ENCODE measurements around the gene BCAN.

Gene BCAN

DNA sequence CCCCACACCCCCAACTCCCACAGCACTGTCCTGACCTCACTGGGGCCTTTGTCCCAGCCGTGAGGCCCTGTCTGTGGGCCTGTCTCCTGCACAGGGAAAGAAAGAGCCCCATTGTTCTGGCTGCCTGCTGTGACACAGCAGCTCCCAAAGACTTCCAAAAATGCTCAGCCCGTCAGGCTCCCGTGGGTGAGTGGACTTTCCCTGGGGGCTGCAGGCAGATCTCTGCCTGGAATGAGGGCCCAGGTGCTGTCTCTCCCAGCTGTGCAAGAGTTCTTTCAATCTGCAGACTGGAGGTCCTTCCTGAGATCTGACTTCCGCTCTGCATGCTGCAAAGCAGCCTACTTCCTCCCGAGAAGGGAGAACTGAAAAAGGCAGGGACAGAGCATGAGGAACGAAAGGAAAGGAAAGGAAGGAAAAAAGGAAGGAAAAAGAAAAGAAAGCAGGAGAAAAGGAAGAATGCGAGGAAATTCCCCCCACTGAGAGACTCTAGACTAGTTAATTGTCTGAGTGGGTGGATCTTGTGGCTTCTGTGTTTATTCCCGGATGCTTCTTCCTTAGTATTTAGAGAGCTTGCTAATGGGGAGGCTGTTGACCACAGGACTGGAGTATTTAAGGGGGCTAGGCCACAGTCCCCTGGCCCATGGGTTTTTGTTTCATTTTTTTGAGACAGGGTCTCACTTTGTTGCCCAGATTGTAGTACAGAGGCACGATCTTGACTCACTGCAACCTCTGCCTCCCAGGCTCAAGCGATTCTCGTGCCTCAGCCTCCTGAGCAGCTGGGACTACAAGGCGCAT is 20.3 kb downstream of the BCAN start:
- no peak for DNase-seq (ENCODE audit: low read depth)

DNA sequence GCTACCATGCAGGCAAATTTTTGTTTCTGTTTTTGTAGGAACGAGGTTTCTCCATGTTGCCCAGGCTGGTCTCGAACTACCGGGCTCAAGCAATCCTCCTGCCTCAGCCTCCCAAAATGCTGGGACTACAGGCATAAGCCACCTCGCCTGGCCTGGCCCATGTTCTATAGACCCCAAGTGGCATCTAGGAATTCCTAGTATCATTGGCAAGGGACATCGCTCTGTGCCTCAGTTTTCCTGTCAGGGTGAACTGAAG is 20.8 kb downstream of the BCAN start:
- DNase-seq (ENCODE audit: low read depth), result no peak

DNA sequence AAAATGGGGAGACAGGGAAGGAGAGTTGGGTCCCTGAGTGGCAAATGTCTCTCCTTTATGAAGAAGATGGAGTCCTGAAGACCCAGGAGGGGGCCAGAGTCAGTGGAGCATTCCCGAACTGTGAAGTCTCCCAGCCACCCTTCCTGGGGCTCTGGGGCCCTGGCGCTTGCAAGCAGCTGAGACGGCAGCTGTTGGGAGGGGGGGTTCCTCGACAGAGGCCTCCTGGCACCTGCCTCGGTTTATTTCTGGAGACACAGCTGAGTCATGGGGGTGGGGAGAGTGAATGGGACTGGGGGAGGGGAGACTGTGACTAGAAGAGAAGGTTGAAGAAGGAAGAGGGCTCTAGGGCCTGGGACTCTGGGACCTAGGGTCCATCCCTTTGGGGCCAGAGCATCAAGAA is 21.3 kb downstream of the BCAN start:
- no peak for DNase-seq (ENCODE audit: low read depth)

DNA sequence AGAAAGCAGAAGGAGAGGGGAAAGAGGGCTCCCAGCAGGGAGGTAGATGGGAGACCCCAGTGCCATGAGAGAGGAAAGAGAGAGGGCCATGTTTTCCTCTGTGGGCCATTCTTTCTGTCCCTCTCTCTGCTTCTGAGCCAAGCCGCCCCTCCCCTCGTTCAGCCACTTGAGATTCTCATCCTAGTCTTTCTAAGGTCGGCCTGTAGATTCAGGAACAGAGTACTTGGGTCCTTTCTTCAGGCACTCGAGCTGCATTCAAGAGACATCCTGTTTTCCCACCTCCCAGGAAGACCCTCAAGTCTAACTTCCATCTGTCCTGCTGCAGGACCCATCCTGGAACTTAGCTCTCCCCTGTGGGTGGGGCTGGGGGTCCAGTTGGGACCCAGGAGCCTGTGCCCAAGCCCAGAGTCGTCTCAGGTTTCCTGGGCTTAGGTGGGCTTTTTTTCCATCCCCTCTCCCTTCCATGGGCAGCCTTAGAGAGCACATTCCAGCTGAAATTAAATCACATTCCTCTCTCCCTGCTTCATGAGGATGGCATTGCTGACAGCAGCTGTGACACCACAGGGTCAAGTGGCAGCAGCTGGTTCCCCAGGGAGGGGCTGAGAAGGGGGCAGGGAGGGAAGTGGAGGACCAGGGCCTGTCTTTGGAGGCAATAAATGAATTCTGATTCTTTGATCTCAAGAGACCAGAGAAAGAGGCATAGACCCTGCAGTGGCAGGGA is 22.3 kb downstream of the BCAN start:
- no peak for DNase-seq (ENCODE audit: low read depth)

DNA sequence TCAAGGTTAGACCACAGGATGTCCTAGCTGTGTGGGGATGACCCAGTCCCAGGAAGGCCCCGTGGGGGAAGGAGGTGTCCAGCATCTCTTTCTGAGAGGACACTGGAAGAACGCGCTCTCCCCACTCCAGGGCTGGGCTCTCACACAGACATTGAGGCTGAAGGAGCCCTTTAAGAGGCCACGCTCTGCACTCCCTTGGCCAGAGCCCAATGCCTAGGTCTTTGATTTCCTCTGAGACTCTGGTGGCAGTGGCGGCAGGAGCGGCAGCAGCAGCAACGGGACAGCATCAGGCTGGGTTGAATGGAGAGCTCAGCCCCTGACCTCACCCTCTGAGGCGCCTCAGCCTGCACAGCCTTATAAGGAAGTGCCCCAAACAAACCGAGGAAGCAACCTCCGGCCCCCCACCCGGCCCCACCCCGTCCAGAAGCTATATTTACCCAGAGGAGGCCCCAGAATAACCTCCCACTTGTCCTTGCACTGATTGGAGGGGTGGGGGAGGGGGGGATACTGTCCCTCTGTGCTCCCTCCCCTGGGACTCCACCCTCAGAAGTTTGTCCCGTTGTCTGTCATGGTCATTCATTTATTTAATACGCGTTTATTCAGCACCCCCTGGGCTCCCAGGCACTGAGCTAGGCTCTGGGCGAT is 23.0 kb downstream of the BCAN start:
- no peak for DNase-seq (ENCODE audit: low read depth)

DNA sequence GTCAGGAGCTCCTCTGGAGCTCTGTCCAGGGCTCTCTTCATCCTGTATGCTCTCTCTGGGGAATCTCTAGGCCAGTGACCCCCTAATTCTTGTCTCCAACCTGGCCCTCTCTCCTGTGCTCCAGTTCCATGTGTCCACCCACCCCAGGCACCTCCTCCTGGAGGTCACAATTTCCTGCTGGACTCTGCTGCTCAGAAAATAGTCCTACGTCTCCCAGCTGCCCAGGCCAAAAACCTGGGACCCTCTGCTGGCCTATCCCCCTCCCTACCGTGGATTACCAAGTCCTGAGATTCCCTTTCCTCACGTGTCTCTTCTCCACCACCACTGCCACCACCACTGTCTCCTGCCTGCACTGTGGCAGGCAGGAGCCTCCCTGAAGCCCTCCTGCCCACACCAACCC is 23.6 kb downstream of the BCAN start:
- no peak for DNase-seq (ENCODE audit: low read depth)

DNA sequence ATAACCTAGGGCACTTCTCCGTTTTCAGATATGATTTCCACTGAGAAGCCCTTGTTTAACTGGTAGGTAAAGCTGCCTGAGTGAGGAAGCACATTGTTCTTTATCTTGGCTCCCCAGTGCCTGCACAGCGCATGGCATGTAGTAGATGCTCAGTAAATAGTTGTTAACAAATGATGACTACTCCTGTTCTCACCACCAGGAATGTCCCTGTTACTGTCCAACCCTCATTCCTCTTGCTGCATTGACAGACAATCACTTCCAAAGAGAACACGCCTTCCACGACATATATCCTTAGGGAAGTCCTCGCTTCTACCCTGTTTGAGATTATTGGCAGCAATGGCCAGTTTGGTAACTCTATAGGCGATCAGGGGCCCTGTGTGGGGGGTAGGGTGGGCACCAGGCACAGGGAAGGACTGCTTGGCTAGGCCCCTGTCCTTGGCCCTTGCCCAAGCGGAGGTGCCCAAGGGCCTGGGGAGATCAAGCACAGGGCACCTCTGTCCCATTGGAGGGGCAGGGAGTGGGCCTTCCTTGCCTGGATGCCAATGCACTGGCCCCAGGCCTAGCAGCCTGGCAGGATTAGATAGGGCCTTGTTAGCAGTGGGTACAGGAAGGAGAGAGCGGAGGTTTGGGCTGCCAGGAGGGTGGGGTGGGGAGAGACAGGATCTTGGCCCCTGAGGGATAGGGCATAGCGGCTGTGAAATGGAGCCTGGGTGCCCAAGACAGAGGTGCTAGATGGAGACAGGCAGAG is 25.1 kb downstream of the BCAN start:
- no peak for DNase-seq (ENCODE audit: low read depth)

DNA sequence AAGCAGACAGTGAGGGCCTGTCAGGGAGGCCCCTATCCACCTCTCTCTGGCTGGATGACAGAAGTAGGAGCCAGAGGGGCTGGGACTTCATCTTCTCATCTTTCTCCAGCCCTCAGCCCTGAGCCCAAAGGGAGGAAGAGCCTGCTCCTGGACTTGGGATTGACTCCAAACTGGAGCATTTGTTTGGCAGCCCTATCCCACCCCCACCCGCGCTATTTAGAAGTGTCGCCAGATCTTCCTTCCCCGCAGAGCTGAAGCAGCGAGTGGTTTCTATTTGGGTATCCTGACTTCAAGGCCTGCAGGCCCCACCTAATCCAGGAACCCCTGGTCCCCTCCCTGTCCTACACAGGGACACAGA is 25.7 kb downstream of the BCAN start:
- no peak for DNase-seq (ENCODE audit: low read depth)

DNA sequence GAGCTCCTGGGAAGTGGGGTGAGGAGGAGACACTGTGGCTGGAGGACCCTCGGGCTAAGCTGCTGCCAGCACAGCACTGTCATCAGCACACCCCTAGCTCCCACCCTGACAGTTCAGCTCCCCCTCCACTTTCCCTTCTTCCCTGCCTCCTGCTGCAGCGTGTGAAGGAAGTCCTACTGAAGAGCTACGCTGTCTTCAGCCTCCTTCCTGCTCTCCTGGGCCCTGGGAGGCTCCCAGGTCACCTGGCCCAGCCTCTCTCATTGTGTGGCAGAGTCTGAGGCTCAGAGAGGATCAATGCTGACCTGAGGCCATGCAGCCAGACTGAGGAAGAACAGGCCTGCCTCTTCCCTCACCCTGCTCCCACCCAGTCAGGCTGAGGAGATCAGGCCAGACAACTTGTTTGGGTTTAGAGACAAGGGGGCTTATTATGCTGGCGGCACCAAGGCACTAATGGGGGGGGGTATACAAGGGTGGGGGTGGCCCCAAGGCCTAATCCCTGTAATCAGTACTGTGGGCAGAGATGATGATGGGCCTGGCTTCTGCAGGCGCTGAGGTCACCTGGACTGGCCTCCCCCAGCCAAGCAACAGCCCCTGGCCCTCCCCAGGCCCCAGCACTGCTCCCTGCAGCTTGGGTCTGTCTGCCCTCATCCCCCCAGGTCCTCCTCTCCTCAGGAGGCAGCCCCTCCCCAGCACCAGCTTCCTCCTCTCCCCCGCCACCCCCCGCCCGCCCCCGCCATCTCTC is 26.2 kb downstream of the BCAN start:
- DNase-seq (ENCODE audit: low read depth), result no peak

DNA sequence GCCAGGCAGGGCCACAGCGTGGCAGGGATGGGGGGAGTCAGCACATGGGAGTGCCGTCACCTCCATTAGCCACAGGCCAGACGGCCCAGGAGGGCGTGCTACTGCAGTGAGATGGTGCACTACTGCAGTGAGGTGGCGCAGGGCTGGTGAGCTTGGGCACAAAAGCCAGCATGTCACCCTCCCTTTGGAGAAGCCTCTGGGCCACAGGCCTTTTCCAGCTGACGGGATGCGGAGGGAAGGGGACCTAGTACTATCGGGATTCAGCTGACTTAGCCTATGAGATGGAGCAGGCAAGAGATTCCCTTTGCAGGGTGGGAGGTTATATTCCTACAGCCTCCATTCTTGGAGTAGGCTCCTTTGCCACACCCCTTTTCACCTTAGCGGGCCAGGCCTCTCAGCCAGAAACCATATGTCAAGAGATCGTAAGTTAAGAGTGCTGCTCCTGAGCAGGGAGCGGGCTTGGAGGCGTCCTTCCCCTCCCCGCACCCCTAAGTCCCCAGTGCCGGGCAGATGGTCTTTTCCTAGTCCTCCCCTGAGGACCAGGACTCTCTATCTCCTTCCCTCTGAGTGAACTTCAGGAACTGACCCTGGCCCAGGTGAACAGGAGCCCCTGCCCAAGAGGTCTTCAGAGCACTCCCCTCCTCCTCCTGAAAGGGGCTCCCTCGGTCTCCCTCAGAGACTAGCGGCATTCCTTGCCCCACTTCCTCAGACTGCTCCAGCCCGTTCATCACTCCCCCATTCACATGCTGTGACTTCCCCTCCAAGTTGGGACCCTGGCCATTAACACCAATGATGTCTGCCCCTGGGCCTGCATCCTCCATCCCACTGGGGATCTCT is 27.1 kb downstream of the BCAN start:
- no peak for DNase-seq (ENCODE audit: low read depth)

DNA sequence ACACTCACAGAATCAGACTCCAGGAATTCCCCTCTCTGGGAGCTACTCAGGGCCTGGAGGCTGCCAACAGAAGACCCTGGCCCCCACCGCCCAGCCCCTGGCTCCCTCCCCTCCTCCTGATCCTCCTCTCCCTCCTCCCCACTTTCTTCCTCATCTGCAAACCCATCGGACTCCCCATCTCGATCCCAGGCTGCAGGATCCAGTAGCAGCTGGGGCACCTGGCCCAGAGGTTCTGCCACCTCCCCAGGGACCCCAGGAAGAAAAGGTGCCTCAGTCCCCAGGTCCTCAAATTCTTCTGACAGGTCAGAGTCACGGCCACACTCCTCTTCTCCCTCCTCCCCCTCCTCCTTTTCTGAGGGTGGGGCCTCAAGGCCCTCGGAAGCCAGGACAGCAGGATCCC is 27.9 kb downstream of the BCAN start:
- DNase-seq (ENCODE audit: low read depth), result no peak

DNA sequence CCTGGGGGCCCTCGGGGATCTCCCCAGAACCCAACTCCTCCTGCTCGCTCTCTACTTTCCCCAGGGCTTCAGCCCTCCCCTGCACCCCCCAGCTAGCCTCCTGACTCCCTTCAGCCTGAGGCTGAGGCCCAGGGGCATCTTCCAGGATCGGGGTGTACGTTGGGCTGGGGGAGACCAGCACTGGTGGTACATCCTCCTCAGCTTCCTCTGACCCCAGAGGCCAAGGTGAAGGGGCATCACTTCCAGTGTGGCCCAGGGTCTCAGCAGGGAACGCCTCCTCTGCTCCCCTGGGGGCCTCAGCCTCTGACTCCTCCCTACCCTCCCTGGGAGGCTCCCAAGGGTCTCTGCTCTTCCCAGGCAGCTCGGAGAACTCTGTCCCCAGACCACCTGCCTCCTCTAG is 28.4 kb downstream of the BCAN start:
- DNase-seq (ENCODE audit: low read depth), result no peak

DNA sequence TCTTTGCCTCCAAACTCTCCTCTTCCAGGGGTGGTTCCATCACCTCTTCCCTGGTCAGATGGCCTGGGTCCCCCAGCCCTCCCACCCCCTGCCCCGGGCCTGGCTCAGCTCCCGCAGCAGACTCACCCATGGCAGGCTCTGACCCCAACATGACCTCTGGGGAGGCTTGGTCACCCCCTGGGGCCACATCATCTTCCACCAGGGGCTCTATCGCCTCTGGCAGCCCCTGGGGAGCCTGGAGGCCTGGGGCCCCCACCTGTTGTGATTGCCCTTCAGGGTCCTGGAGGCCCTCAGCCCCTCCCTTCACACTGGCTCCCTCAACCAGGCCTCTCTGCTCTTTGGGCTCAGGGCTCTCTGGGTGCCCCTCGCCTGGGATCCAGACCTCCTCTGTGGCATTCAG is 28.9 kb downstream of the BCAN start:
- DNase-seq (ENCODE audit: low read depth), result no peak

DNA sequence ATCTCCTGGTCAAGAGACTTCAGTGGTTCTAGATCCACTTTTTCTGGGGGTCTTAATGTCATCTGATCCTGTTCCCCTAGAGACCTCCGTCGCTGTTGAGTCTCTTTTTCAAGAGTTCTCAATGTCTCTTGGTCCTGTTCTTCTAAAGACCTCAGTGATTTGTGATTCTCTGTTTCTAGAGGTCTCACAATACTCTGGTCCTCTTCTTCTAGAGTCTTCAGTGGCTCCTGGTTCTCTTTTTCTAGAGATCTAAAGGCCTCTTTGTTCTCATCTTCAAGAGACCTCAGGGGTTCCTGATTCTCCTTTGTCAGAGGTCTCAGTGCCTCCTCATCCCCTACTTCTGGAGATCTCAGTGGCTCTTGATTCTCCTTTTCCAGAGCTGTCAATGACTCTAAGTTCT is 29.9 kb downstream of the BCAN start:
- DNase-seq (ENCODE audit: low read depth), result no peak

DNA sequence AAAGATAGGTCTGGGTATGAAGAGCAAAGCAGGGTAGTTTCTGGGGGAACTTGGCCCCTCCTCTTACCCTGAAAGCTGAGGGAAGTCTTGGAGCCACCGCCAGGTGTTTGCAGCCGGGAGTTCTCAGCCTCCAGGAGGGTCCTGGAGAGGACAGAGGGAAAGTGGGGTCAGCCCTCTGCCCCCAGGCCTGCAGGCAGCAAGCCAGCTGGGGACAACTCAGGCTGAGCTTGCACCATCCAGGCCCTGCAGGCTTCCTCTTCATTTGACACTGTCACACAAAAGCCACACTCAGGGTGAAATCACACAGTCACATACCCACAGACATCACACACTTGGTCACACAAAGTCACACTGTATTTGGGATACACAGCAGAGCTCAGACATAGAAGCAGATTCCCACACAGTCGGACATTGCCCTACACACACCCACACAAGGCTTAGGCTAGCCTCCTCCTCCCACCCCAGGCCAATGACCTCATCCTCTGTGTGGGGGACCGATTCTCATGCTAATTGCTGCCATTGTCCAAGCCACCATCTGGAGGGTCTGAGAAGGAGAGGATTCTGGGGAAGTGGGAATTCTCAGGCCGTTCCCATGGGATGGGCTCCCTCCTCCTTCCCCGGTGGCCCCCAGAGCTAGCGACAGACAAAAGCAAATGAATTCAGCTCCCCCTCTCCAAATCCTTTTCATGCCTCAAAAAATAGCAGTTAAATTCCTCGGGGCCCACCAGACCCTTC is 31.6 kb downstream of the BCAN start:
- DNase-seq (ENCODE audit: low read depth), result no peak

DNA sequence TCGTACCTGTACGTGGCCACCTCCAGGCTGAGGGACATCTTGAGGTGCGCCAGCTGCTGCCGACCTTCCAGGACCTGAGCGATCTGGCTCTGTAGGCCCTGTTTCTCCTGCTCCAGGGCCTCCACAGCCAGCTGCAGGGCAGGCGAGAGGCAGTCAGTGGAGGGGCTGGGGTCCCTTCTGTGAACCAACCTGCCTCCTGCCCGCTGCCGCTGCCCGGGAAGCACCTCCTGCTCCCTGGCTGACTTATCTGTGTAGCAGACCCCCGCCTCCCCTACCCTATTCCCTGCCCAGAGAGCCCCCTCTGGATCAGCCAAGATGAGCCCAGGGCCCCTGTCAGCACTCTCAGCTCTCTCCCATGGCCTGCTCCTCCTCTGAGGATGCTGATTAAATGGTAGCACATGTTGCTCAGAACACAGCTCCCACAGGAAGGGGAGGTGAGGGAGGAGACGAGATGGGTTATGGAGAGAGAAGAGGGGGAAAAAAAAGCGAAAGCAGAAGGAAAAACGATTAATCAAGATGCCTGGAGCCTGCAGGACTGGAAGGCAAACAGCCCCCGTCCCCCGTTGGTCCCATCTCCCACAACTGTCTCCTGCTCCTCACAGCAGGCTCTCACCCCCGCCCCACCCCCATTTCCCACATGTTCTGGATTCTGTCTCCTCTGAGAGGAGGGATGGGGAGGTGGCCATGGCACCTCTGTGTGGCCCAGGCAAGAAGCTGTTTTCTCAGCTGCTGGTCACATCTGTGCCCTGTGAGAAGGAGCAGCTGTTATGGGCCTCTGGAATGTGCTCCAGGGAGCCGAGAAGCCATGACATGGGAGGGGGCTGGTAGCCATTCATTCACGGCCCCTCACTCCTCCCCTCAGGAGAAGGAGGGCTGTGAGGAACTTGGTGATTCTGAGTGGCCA is 33.5 kb downstream of the BCAN start:
- DNase-seq (ENCODE audit: low read depth), result no peak

DNA sequence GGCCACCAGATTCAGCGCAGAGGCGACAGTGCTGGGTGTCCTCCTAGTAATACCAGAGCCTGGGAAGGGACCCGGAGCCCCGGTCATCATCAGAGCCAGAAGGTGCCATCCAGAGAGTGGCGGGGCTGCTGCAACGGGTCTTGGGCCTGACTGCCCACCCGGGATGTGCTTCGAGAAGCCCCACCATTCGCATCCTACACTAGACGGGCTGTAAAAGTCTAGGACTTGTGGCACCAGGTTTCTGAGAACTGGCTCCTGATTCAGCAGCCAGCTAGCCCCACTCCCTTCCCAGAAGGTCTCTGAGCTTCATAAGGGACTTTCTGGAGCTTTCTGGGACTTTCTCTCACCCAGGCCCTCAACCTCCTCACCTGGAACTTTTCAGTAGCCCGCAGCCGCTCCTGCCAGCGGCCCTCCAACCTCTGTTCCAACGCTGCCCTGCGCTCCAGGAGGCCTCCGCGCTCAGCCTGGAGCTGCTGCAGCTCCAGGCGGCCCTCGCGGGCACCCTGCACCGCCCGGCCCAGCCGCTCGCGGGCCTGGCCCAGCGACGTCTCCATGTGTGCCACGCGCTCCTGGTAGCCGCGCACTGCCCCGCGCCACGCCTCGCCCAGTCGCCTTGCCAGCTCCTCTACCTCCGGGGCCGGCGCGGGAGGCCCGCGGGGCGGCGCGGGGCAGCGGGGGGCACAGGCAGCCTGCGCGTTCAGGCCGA is 34.4 kb downstream of the BCAN start:
- no peak for DNase-seq (ENCODE audit: low read depth)

DNA sequence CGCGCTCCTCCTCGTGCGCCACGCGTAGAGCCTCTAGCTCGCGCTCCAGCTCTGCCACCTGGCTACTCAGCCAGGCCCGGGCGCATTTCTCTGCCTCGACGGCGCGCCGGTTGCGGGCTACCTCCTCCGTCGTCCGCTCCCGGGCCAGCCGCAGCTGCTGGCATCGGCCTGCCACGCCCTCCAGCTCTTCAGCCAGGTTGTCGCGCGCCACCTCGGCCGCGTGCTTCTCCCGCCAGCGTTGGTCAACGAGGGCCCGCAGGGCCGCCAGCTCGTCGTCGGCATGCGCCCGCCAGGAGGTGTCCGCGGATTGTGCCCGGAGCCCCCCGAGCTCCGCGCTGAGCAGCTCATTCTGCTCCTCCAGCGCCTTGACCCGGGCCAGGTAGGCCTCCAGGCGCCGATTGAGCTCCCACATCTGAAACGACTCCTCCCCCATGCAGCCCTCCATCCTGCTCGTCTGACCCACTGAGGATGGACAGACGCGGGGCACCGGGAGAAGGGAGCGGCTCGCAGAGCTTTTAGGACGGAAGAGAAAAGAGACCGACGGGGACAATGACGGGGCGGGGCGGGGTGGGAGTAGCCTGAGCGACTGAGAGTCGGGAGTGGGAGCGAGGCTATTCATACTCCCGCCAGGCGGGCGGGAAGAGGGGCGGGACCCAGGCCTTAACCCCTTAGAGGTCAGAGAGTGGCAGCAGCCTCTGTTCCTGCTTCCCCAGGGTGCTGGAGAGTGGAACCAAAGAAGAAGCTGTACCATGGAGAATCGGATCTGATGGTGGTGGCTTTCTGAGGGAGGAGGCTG is 35.1 kb downstream of the BCAN start, which contains the start of gene NES:
NES (minus strand) TSS at position 588 of the 796 bp plus-strand sequence; CDS start at position 445, 143 bp downstream.
- no peak for DNase-seq (ENCODE audit: low read depth)
